Keratinocyte (primary cell): Measurements from ENCODE around the gene TSPAN17. TPM values are rescaled to one million over a fixed set of nuclear protein-coding genes. Genes with fewer than 3 reads are reported as not detected.

Experiments used
- DNase-seq: peaks from one replicate; pipeline ENCODE4 v3.0.0-alpha.2; 2011; ENCODE audit warnings: low read depth, missing footprints, low spot score
- FAIRE-seq: peaks from 2 replicates; lab custom pipeline; 2011; peaks lifted over from hg19 to GRCh38; lab: Jason Lieb, UNC
- H2AFZ ChIP-seq: 2 replicates; pipeline ENCODE4 v1.6.0; 2012; ENCODE audit warnings: low read length, control low read depth, inconsistent platforms; ENCODE audit not compliant: control insufficient read depth
- H3K27ac ChIP-seq: 2 replicates; pipeline ENCODE4 v1.5.1; 2011; ENCODE audit warnings: low read length; ENCODE audit not compliant: control insufficient read depth, insufficient read depth
- H3K27me3 ChIP-seq: 3 replicates; pipeline ENCODE4 v1.6.0; 2011; ENCODE audit warnings: low read length; ENCODE audit not compliant: control insufficient read depth, insufficient read depth; ENCODE audit errors: extremely low read depth
- H3K36me3 ChIP-seq, 2 experiments: 2 replicates in 1 of 2; 3 replicates in 1 of 2; pipeline ENCODE4 v1.5.1; 2011; ENCODE audit warnings: low read length in 2 of 2, mild to moderate bottlenecking in 1 of 2; ENCODE audit not compliant: control insufficient read depth in 2 of 2, insufficient read depth in 2 of 2; ENCODE audit errors: extremely low read depth in 1 of 2
- H3K4me1 ChIP-seq: 3 replicates; pipeline ENCODE4 v1.5.1; 2011; ENCODE audit warnings: low read length; ENCODE audit not compliant: control insufficient read depth, insufficient read depth; ENCODE audit errors: extremely low read depth
- H3K4me2 ChIP-seq: 3 replicates; pipeline ENCODE4 v1.6.0; 2011; ENCODE audit warnings: low read depth, low read length; ENCODE audit not compliant: control insufficient read depth, insufficient read depth; ENCODE audit errors: extremely low read depth
- H3K4me3 ChIP-seq, 3 experiments: fragments of 200-600 bp in 1 of 3; sonication (generic) in 1 of 3; 2 replicates in 2 of 3; 3 replicates in 1 of 3; pipeline ENCODE4 v1.5.1; 2011 to 2016; ENCODE audit warnings: low read length in 3 of 3, mild to moderate bottlenecking in 3 of 3, control low read depth in 2 of 3, inconsistent platforms in 1 of 3, low read depth in 1 of 3, mixed read lengths in 1 of 3, mixed run types in 1 of 3, moderate library complexity in 1 of 3; ENCODE audit not compliant: control insufficient read depth in 2 of 3, insufficient read depth in 2 of 3; ENCODE audit errors: extremely low read depth in 1 of 3
- H3K79me2 ChIP-seq: 2 replicates; pipeline ENCODE4 v1.6.0; 2012; ENCODE audit warnings: low read length; ENCODE audit not compliant: control insufficient read depth, insufficient read depth
- H3K9ac ChIP-seq: 3 replicates; pipeline ENCODE4 v1.6.0; 2011; ENCODE audit warnings: low read length; ENCODE audit not compliant: control insufficient read depth, insufficient read depth; ENCODE audit errors: extremely low read depth
- H3K9me1 ChIP-seq: 3 replicates; pipeline ENCODE4 v1.6.0; 2011; ENCODE audit warnings: low read length; ENCODE audit not compliant: control insufficient read depth, insufficient read depth; ENCODE audit errors: extremely low read depth
- H3K9me3 ChIP-seq: 2 replicates; pipeline ENCODE4 v1.5.1; 2012; ENCODE audit warnings: low read depth, low read length; ENCODE audit not compliant: control insufficient read depth
- H4K20me1 ChIP-seq: 3 replicates; pipeline ENCODE4 v1.6.0; 2011; ENCODE audit warnings: low read length; ENCODE audit not compliant: control insufficient read depth, insufficient read depth; ENCODE audit errors: extremely low read depth
- CTCF ChIP-seq, 3 experiments: IDR thresholded peaks in 1 of 3; conservative IDR thresholded peaks in 1 of 3; optimal IDR thresholded peaks in 1 of 3; 2 replicates in 2 of 3; 3 replicates in 1 of 3; pipeline versions ENCODE3 to v1.5.1; 2011; ENCODE audit warnings: low read length in 3 of 3, mild to moderate bottlenecking in 3 of 3, moderate library complexity in 2 of 3, control low read depth in 1 of 3, inconsistent platforms in 1 of 3; ENCODE audit not compliant: insufficient read depth in 2 of 3; ENCODE audit errors: extremely low read depth in 1 of 3
- EZH2 ChIP-seq: IDR thresholded peaks from one replicate; pipeline ENCODE4 v1.6.1; 2012; ENCODE audit warnings: inconsistent platforms, mild to moderate bottlenecking, low read length, moderate library complexity
- dilution Hi-C: fragments of 300-500 bp; cut with MboI; formaldehyde crosslinking; loops from one replicate; pipeline ENCODE4 v1.7.0; 2020; ENCODE audit warnings: low sequenced_read_pairs; ENCODE audit not compliant: extremely low pct_ligation_motif_present
- polyA plus RNA-seq, 5 experiments: library from polyadenylated mRNA; depleted of rRNA in 3 of 5; stranded (reverse) in 3 of 5; stranded (forward) in 1 of 5; unstranded in 1 of 5; fragments of >200 nt; gene quantifications; 1 replicate in 1 of 5; 2 replicates in 3 of 5; 3 replicates in 1 of 5; pipeline versions ENCODE4 v1.2.1 to v1.2.3, GENCODE V29; 2011 to 2012; ENCODE audit warnings: missing spikeins in 2 of 5, low read depth in 1 of 5, low replicate concordance in 1 of 5

The TSPAN17 gene
- polyA plus RNA-seq, 1 donor (not counting 4 experiments of a cell fraction or from before 2014, with no cell fraction given) = 53.1 TPM

GRCh38 chr5:176656467-176656990 lies 9.2 kb downstream of the TSPAN17 start:
- DNase-seq = no peak
- H3K4me2 ChIP-seq = no peak overlapping the region
- no peaks in the 10 kb centered on the region for H3K9me1 ChIP-seq
- H3K9me3 ChIP-seq = no peaks in the 10 kb centered on the region
- H3K79me2 ChIP-seq = no peaks in the 10 kb centered on the region
- H3K27ac ChIP-seq = no peak overlapping the region
- H3K27me3 ChIP-seq = no peaks in the 10 kb centered on the region
- dilution Hi-C loops = no loop called here
- no peak overlapping the region for H3K9ac ChIP-seq
- TF ChIP-seq CTCF (optimal IDR thresholded peaks at IDR 0.05 in 1 of 3, IDR thresholded peaks at IDR 0.05 in 1 of 3, conservative IDR thresholded peaks at IDR 0.05 in 1 of 3; ENCODE audit: extremely low read depth in 1 of 3, insufficient read depth in 2 of 3, low read length in 3 of 3) (no peak), EZH2 (no peak)
- H3K36me3 ChIP-seq = peaks cover 6 to 16% of the 10 kb centered on the region in 2 experiments
- no peak overlapping the region for H2AFZ ChIP-seq
- H3K4me1 ChIP-seq = peaks cover 11% of the 10 kb centered on the region
- peaks cover 7% of the 10 kb centered on the region for H4K20me1 ChIP-seq
- FAIRE-seq = no peak
- no peak overlapping the region for H3K4me3 ChIP-seq

- DNase-seq (no peak), FAIRE-seq (peak; percentile 93)
- TF ChIP-seq CTCF (optimal IDR thresholded peaks at IDR 0.05 in 1 of 3, IDR thresholded peaks at IDR 0.05 in 1 of 3, conservative IDR thresholded peaks at IDR 0.05 in 1 of 3; ENCODE audit: extremely low read depth in 1 of 3, insufficient read depth in 2 of 3, low read length in 3 of 3) (peak in 2 of 3 experiments; percentile 90 to 97), EZH2 (no peak)
- no peaks in the 10 kb centered on the region for H3K79me2 ChIP-seq
- no peaks in the 10 kb centered on the region for H3K9me1 ChIP-seq
- no peak overlapping the region for H3K4me3 ChIP-seq
- no peak overlapping the region for H3K4me2 ChIP-seq
- no peaks in the 10 kb centered on the region for H3K27me3 ChIP-seq
- H3K36me3 ChIP-seq = peaks cover 0 to 12% of the 10 kb centered on the region in 2 experiments
- no peak overlapping the region for H3K9ac ChIP-seq
- H3K27ac ChIP-seq = no peak overlapping the region
- dilution Hi-C loops = no loop called here
- no peaks in the 10 kb centered on the region for H3K9me3 ChIP-seq
- H2AFZ ChIP-seq = no peak overlapping the region
- H3K4me1 ChIP-seq = peaks cover 8% of the 10 kb centered on the region
- H4K20me1 ChIP-seq = peaks cover 7% of the 10 kb centered on the region
These were observed 10.8 kb downstream of the TSPAN17 start for GRCh38 chr5:176658007-176658599.
